Left ventricle myocardium superior (tissue), 1 donor: ENCODE measurements around the gene EIF4E2. TPM values are rescaled to one million over a fixed set of nuclear protein-coding genes. Genes with fewer than 3 reads are reported as not detected.
A peak's percentile ranks its signal among the peaks of the same experiment; 100 is the strongest.

Experiments
- ATAC-seq: fragments of 200-7000 bp; cut with Tn5 transposase; one replicate; pipeline ENCODE4 v1.9.1; 2020; ENCODE audit warnings: mild to moderate bottlenecking, moderate library complexity
- DNase-seq: peaks from one replicate; pipeline ENCODE4 v3.0.0-alpha.2; 2020
- intact Hi-C: fragments of 100-400 bp; cut with micrococcal nuclease; formaldehyde crosslinking; loops from one replicate; pipeline ENCODE4 v1.11.0; 2022
- long read RNA-seq: library from polyadenylated mRNA; unstranded; transcript quantifications from one replicate; pipeline ENCODE4 v2.0.0, GENCODE V29; 2021
- total RNA-seq: library from RNA; stranded (reverse); fragmentation: NEBNext Ultra II Directional; extraction: Animal tissue kit (Norgen Biotek cat#: 25700); gene quantifications from one replicate; pipeline ENCODE4 v1.2.1, GENCODE V29; 2021
- donor health status: DM: no; HTN: yes; CAD: no; lungs with severe emphysema.

Gene EIF4E2
- total RNA-seq, result 40.7 TPM
- long read RNA-seq, transcript EIF4E2-201 (7 exons, 1,604 nt), result minor isoform, 5 of 59 reads
- long read RNA-seq, transcript EIF4E2-207 (8 exons, 3,525 nt), result major isoform, 20 of 59 reads
- long read RNA-seq, transcript EIF4E2-202 (7 exons, 3,448 nt), result minor isoform, 5 of 59 reads
- long read RNA-seq, partial matches to known transcripts, result 8 of 59 reads
- long read RNA-seq, other reads (novel, unspliced or antisense), result 18 of 59 reads

DNA sequence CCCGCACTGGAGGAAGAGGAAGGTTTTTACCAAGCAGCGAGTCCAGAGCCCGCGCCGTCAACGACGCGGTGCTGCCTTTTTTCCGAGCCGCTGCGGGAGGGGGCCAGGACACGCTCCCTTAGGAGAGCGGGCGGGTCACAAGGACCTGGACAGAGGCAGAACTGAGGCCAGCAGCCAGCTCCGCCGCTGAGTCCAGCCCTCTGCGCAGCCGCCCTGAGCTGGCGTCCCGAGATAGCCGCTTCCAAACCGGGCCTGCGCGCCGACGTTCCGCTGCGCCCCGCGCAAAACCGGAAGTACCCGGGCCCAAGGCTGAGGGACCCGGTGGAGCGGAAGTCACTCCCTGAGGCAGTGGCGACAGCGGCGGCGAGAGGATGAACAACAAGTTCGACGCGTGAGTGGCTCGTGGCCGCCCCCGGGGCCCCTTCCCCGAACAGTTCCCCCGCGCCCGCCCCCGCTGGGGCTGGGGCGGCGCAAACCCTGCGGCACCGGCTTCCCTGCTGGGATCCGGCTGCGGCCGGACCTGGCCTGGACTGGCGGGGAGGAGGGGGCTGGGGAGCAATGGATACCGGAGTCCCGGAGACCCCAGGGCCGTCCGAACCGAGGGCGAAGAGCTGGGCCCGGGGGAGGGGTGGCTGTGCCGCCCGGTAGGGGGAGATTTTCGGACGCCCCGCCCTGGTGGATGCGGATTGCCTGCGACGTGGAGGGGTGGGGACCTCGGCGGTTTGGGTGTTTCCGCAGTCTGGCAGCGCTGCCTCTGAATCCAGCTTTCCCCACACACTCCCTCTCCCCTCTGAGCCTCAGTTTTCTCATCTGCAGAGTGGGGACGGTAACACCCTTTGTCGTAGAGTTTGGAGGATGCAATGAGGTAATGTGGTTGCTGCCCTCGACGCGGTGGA lies at the start of gene EIF4E2, which contains the start of gene TIGD1:
EIF4E2 (plus strand) TSS at position 336 of the 896 bp plus-strand sequence; CDS start at position 372, 36 bp downstream.
TIGD1 (minus strand) TSS at position 204 of the 896 bp plus-strand sequence. CDS start 675 bp downstream, outside the sequence.
- DNase-seq (peak; percentile 97), ATAC-seq (peak; percentile 98)
- intact Hi-C loops, result no loop called here

- intact Hi-C loops, result no loop called here
- no peak for DNase-seq
- ATAC-seq, result peak; percentile 14
These were observed 49.1 kb upstream of the EIF4E2 start for GRCh38 chr2:232501331-232501771.

- ATAC-seq (no peak), DNase-seq (no peak)
- intact Hi-C loops, result no loop called here
These were observed 48.6 kb upstream of the EIF4E2 start for GRCh38 chr2:232501794-232502390.

DNA sequence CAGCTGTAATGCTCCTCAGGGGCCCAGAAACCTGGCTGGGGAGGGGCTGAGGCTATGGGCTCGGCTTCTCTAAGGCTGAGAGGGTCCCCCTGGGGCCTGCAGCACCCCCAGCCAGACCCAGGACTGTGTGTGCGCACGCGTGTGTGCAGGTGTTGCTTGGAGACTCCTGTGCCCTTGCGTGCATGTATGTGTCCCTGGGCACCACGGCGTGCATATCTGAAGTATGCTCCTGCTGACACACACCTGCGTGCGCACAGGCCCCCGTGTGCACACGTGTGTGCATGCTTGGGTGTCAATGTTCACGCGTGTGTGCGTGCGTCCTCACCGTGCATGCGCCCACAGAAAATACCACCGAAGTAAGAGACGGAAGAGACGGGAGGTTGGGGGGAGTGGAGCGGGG lies 48.0 kb upstream of the EIF4E2 start:
- DNase-seq (no peak), ATAC-seq (no peak)
- intact Hi-C loops, result no loop called here

DNA sequence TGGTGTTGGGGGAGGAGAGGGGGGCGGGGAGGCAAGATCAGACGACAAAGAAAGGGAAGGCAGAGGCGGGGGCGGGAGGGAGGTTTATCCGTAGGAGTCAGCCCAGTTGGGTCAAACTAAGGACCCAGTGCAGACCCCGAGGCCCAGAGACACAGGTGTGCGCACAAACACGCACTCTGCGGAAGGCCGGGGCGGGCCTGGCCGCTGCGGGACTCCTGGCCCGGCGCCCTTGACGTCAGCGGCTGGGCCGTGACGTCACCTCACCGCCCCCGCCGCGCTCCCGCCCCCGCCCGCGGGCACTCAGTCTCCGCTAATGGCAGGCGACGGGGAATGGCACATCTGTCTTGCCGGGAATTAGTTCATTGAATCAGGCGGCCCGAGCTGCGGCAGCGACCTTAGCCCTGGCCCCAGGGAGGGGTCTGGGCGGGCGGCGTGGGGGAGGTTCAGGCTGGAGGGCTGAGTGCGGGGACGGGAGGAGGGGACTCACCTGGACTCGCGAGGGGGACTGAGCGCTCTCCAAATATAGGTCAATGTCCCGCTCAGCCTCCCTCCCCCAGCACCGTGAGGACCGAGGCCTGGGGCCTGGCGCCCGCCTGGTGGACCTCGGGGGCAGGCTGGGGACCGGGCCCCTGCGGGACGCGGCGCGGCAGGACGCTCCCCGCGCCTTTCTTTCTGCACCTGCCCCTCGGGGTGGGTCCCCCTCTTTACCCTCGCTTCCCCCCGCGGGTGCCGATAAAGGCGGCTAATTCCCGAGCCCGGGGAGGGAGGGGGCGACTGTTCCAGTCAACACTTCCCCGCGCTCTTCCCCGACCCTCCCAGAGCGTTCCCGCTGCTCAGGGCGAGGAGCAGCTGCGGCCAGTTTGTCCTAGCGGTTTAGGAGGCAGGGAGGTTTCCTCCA lies 47.3 kb upstream of the EIF4E2 start:
- intact Hi-C loops, result no loop called here
- DNase-seq (peak; percentile 45), ATAC-seq (peak; percentile 79)

- intact Hi-C loops, result no loop called here
- no peak for DNase-seq
- ATAC-seq, result no peak
These were observed 46.6 kb upstream of the EIF4E2 start for GRCh38 chr2:232503809-232504323.

DNA sequence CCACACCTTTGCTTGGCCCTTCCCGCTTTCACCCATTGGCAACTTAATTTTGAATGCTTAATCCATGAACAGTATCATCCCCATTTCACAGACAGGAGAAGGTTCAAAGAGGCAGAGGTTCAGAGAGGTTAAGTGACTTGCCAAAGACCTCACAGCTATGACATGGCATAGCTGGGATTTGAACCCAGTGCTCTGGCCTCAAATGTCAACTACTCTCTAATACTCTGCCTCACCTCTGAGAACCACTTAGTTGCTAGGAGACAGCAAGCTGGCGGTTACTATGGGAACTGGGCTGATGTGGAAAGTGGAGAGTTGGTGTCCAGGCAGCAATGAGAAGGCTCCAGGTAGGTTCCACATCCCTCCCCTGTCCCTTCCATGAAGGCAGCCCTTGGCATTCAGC lies 46.1 kb upstream of the EIF4E2 start:
- no peak for ATAC-seq

DNA sequence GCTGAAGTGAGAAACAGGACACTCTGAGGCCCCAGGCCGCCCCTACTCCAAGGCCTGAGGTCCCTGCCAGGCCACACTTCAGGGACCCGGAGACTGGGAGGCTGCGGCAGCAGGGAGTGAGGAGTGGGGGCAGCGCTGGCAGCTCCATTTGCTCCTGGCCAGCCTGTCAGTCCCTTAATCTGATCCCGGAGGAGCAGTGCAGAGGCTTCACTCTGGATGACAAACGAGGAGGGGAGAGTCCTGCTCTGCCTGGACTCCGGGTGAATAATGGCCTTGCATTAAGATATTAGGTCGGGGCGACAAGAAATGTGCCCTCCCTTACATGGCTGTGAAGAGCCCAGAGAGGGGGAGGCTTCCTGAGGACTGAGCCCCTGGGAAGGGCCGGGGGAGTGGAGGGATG lies 44.6 kb upstream of the EIF4E2 start:
- intact Hi-C loops, result no loop called here
- ATAC-seq (no peak), DNase-seq (no peak)

More for the DNA sequence above, 46.1 kb upstream of the EIF4E2 start:
- no peak for DNase-seq
- intact Hi-C loops, result no loop called here

DNA sequence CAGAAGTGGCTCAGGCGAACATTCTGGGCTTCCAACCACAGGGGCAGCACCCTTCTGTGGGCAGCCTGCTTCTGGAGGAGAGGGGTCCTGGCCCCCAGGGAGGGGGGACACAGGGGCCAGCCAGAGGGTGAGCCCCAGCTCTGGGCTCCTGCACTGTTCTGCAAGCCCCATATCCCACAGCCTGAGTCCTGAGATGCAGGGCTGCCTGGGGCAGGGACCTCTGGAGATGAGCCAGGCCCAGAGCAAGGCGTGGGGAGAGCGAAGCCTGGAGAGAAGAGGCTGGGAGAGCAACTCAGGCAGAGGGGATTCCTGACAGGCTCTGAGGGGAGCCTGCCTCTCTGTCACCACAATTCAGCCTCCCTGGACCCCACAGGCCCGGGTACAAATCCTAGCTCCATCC lies 43.8 kb upstream of the EIF4E2 start:
- intact Hi-C loops, result no loop called here
- ATAC-seq (no peak), DNase-seq (no peak)

DNA sequence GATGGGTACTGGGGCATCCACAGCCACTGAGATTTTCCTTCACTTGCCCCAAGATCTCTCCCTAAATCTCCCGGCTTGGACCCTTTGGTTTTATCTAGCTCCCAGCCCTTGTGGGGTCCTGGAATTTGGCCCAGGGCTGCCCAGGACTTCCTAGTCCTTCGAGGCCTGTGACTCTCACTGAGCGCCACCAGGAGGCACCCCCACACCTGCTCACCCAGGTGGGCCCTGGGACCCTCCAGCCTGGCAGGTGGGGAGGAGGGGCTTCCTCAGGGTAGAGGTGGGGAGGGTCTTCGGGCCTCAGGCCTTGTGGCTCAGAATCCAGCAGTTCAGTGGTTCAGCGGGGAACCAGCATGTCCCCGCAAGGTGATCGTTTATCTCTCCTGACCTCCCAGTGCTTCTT lies 42.2 kb upstream of the EIF4E2 start:
- ATAC-seq, result no peak
- intact Hi-C loops, result no loop called here
- DNase-seq, result no peak

DNA sequence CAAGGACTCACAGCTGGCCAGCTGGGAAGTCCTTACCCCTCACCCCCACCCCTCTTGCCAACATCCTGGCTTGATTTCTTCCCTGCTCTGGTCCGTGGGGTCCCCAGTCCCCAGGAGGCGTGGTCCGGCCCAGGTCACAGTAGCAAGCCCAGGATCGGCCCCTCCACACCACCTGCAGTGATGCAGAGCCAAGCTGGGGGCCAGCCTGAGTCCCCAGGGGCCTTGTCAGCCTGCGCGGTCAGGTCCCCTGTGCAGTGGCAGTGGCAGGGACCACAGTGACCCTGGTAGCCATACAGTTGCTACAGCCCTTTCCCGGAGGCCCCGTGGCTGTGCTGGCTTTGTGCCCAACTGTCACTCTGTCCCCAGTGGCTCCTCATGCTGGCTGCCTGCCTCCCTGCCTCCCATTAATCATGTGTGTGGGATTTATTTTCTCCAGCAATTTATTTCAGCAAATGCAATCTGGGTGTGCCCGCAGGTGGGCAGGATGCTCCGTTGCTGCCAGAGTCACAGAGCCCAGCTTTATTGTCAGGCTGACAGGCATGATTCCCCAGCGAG lies 39.1 kb upstream of the EIF4E2 start:
- intact Hi-C loops, result no loop called here
- DNase-seq (peak; percentile 52), ATAC-seq (peak; percentile 68)

DNA sequence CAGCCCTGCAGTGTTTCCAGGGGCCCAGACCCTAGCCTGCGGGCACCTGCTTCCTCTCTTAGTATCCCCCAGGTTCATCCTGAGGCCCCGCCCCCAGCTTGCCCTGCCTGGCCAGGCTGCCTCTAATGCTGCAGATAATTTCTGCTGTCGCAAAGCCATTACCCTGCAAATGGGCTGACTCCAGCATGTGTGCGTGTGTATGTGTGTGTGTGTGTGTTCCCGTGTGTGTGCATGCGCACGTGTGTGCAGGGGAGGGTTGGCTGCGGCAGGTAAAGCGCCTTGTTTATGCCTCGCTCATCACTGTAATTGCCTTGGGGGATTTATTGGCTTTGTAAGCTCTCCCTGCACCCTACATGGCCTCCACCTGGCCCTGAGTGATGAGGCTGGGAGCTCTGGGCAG lies 37.9 kb upstream of the EIF4E2 start:
- ATAC-seq (no peak), DNase-seq (no peak)
- intact Hi-C loops, result no loop called here

GRCh38 chr2:232513353-232513752 lies 37.1 kb upstream of the EIF4E2 start:
- intact Hi-C loops, result no loop called here
- DNase-seq (no peak), ATAC-seq (no peak)

GRCh38 chr2:232515639-232516038 lies 34.9 kb upstream of the EIF4E2 start:
- no peak for DNase-seq
- no peak for ATAC-seq
- intact Hi-C loops, result no loop called here

GRCh38 chr2:232516551-232516950 lies 33.9 kb upstream of the EIF4E2 start:
- no peak for ATAC-seq
- no peak for DNase-seq
- intact Hi-C loops, result no loop called here

DNA sequence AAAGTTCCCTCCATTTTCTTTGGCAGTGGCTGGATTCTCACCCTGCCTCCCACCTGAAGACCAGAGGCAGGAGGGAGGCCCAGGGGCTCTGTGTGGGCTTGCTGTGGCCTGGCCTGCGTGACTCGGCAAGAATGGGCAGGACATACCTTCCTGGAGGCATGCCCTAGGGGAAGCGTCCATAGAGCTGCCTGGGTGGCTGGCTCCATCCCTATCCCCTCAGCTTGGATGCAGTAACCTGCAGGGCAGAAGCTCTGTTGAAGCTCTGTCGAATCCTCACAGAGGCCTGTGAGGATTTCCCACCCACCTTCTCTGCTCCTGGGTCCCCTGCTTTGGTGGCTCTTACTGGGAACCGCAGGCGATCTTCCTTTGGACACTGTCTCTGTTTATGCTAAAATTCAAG lies 31.6 kb upstream of the EIF4E2 start:
- intact Hi-C loops, result no loop called here
- no peak for ATAC-seq

DNA sequence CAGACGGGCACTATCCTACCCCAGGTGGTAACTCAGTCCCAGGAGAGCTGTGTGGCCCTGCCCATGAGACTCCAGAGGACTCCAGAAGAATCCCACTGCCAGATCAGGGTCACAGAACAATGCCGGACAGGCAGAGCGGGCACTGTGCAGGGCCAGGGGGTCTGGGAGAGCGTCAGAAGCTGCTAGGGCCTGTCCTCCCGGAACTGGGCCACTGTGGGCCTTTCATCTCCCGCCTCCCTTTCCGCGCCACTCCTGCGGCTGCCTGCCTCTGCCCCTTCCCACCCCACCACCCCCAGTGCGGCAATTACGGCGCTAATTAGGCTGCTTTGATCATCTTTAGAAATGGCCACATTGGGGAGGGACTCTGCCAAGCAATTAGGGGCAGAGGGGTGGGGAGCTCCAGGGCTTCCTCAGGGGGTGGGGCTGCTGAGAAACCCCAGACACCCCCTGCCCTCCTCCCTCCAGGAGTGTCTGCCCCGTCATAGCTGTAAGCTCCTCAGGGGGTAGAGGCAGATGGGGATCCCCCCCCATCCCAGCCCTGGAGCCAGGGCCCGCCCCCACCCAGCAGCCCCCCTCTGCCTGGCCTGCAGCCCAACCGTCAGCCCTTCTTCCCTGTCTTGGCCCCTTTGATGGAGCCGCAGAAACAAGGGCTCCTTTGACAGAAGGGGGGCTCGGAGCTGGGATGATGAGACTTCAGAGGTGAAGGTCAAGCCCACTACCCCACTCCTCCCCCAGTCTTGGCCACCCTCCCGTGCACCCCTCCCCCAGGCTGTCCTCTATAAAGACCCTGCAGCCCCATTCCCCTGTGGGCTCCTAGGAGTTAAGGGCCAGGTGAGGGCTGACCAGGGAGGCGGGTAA lies 30.7 kb upstream of the EIF4E2 start, which contains the start of gene PRSS56:
PRSS56 (plus strand) TSS at position 808 of the 858 bp plus-strand sequence. CDS start 211 bp downstream, outside the sequence.
- intact Hi-C loops, result no loop called here
- DNase-seq, result no peak
- no peak for ATAC-seq

More for the DNA sequence above, 31.6 kb upstream of the EIF4E2 start:
- no peak for DNase-seq
